GM12801 (cell line): ENCODE results near the gene NEMP1.
A peak's percentile ranks its signal among the peaks of the same experiment; 100 is the strongest.

Experiments used
- CTCF ChIP-seq: IDR thresholded peaks from one replicate; pipeline ENCODE4 v1.5.1; 2011; ENCODE audit warnings: control low read depth; ENCODE audit not compliant: insufficient read length; ENCODE audit errors: extremely low read depth

The NEMP1 gene

GRCh38 chr12:57078519-57079404 lies at the start of gene NEMP1:
Gene NEMP1, minus strand, starts transcription at chr12:57078791. Its CDS starts 46 bp downstream, at chr12:57078745.
- TF ChIP-seq CTCF: no peak

DNA sequence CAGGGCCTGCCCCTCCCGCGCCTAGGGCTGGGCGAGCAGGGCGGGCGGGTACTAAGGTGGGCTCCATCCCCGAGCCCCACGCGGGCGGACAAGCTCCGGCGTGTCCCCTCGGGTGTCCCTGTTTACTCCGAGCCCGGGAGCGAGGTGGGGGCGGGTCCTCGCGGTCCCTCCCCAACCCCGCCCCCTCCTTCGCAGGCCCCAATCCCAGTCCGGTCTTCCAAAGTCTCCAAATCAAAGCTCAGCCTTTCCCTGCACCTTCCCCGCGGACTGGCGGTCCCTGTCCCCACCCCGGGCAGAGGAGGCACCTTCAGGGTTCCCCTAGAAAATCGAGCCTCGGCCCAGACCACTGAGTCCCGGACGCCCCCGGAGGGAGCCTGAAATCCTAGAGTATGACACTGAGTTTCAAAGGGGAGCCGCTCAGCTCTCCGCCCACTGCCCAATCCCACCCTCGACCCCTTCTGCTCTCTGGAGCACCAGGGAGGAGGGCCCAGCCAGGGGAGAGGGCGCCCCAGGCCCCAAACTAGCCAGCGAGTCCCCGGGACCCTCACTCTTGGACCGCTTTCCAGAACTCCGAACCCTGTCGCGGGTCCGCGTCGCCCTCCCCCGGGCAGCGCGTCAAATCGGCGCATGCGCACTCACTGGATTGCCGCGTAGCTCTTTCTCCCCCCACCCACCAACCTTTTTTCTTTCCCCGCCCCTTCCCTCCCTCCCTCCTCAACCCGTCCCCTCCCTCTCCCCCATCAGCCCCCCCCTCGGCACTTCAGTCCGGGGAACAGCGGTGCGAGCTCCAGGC lies 49.3 kb upstream of the NEMP1 start, which contains the start of gene LRP1:
Gene LRP1, plus strand, starts transcription at position 758 of the 793 bp plus-strand sequence. CDS start 482 bp downstream, outside the sequence.
- no peak for TF ChIP-seq CTCF

GRCh38 chr12:57127101-57127725 lies 48.6 kb upstream of the NEMP1 start:
- TF ChIP-seq CTCF: no peak

DNA sequence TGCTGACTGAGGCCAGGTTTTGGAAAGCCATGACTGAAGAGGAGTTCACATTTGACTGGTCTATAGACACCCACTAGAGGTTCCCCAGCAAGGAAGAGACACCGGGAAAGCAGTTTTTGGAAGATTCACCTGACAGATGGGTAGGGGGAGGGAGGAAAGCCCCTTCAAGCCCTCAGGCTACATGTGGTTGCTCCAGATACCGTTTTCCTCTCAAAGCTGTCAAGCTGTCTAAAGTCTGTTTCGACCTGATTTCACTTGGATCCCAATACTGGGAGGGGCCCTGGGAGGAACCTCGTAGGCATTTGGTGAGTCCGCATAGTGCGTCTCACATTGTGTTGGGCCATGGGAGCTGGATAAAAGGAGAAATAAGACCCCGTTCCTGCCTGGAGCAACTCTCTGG lies 48.0 kb upstream of the NEMP1 start:
- TF ChIP-seq CTCF: no peak

GRCh38 chr12:57126061-57126460 lies 47.5 kb upstream of the NEMP1 start:
- TF ChIP-seq CTCF: no peak

GRCh38 chr12:57124261-57124877 lies 45.8 kb upstream of the NEMP1 start:
- TF ChIP-seq CTCF: peak; percentile 47
